ENCODE measurements around the gene GLRB.
"Not testable (repeated sequence)": the region's sequence is repeated elsewhere in the genome, so short reads cannot be mapped to it uniquely, and the experiment has no call there.

The GLRB gene

DNA sequence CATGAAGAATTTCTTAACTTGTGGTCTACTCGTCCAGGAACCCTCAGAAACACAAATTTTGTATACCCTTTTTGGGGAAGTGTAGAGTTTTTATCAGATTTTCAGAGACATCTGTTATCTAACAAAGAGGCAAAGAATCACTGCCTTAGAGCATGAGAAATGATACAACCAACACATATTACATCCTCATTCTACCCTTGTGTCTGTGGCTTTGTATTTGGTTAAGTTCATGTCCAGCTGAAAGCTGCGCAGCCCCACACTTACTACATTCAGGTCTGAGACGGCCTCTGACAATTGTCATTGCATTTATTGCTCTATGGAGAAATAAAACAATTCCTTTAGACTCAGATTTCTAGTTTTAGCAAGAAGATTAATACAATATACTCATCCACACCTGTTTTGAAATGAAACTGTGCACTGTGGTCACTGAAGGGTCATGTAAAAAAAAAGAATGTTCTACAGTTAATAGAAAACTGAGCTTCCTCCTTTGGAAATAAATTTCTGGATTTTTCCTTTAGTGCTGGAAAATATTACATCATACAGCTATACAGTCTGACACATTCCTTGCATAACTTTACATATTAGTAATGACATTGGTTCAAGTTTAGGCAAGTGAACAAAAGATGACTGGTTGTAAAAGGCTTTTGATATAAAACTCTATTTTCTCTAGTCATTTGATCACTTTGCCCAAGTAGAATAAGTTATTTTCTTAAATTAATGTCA is 39.8 kb downstream of the GLRB start:
- DNase-seq: peak; percentile 89
- in situ Hi-C loops (cut with HindIII; ENCODE audit: low pct_ligation_motif_present, low pct_unique_long_range_greater_than_20kb, low sequenced_read_pairs): no loop called here

DNA sequence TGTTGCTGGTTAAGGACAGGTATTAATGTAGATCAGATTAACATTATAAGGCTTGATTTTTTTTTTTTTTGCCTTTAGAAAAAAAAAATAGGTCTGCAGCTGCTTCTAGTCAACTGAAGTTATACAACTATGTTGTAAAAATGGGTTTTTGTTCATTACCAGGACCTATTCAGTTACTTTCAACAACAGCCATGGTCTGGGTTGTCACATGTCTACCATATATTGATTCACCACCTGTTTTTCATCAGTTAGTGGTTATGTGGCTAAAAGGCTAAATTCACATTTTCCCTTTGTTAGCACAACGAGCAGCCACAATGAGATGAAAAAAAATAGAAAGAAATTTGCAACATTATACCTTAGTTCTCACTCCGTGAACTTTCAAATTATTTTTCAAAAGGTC is 45.5 kb downstream of the GLRB start:
- DNase-seq: no peak
- in situ Hi-C loops (cut with HindIII; ENCODE audit: low pct_ligation_motif_present, low pct_unique_long_range_greater_than_20kb, low sequenced_read_pairs): no loop called here

DNA sequence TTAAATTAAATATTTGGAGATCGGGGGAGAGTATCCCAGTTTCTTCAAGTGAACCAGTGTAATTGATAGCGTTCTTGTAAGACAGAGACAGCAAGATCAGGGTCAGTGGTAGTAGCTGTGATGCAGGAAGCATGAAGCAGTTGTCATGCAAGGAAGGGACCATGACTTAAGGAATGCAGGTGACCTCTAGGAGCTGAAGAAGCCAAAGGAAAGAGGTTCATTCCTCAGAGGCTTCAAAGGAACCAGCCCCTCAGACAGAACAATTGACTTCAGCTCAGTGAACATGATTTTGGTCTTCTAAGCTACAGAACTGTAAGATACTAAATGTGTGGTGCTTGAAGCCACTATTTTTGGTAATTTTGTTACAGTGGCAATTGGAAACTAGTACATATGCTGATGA is 51.6 kb downstream of the GLRB start:
- in situ Hi-C loops (cut with HindIII; ENCODE audit: low pct_ligation_motif_present, low pct_unique_long_range_greater_than_20kb, low sequenced_read_pairs): no loop called here
- no peak for DNase-seq

DNA sequence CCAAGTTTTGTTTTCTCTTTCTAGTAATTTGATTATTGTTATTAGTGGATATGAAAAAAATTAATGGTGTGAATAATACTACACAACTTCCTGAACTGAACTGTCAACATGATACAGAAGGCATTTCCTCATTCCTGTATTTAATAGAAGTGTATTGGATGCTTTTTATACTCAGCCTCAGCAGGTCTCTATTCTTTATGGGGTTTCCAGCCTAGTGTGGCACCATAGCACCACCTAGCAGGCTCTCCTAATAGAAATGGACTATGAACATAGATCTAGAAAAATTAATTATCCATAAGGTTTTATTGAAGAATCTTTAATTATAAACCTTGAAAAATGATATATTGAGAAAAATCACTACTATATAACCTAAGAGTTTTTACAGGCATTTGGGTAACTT is 52.4 kb downstream of the GLRB start:
- DNase-seq: peak; percentile 63
- in situ Hi-C loops (cut with HindIII; ENCODE audit: low pct_ligation_motif_present, low pct_unique_long_range_greater_than_20kb, low sequenced_read_pairs): no loop called here

DNA sequence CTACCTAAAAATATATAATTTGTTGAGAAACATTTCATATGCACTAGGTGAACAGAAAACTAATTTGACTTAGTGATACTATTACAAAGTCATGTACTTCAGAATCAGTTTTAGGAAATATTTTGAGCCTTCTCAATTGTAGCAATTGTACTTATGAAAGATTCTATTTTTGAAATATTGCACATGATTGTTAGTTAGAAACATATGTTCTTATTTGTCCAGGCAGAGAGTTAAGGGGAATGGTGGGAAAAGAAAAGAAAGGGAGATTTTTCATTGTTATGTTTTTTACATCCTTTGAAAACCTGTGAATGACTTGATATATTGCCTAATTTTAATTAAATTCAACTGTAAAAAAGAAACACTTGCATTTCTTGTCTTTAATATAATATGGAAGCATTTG is 66.0 kb downstream of the GLRB start:
- in situ Hi-C loops (cut with HindIII; ENCODE audit: low pct_ligation_motif_present, low pct_unique_long_range_greater_than_20kb, low sequenced_read_pairs): no loop called here
- no peak for DNase-seq

DNA sequence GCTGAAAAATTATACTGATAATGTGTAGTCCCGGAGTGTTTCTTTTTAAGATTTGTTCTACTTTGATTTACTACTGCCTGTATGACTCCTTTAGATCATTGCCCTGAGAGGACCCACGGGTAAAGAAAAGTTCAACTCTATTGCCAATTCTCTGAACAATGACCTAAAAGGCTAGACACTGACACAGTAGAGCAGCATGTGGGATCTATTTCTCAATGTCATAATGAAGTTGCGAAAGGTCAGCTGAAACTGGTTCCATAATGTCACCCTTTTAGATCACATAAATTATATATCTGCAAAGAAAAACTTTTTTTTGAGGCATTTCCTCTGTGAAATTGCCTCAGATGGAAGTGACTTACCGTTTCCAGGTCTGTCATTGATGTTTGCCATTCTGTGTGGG is 67.4 kb downstream of the GLRB start:
- no peak for DNase-seq
- in situ Hi-C loops (cut with HindIII; ENCODE audit: low pct_ligation_motif_present, low pct_unique_long_range_greater_than_20kb, low sequenced_read_pairs): no loop called here

DNA sequence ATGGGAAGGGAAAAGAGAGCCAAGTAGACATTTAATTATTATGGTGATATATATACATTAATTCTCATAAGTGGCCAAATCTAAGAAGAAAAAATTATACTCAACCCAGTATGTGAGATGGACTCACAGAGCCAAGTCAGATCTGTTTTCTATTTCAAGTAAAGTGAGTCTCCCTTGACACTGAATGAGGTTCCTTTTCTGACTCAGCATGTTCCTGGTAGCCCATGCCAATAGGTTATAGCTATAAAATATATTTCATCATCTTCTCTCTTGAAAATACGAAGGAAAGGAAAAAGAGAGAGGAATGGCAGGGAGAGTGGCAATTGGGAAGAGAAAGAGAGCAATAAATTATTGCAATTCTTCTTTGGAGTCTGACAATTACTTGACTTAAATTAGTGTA is 75.8 kb downstream of the GLRB start:
- DNase-seq: no peak
- in situ Hi-C loops (cut with HindIII; ENCODE audit: low pct_ligation_motif_present, low pct_unique_long_range_greater_than_20kb, low sequenced_read_pairs): no loop called here

DNA sequence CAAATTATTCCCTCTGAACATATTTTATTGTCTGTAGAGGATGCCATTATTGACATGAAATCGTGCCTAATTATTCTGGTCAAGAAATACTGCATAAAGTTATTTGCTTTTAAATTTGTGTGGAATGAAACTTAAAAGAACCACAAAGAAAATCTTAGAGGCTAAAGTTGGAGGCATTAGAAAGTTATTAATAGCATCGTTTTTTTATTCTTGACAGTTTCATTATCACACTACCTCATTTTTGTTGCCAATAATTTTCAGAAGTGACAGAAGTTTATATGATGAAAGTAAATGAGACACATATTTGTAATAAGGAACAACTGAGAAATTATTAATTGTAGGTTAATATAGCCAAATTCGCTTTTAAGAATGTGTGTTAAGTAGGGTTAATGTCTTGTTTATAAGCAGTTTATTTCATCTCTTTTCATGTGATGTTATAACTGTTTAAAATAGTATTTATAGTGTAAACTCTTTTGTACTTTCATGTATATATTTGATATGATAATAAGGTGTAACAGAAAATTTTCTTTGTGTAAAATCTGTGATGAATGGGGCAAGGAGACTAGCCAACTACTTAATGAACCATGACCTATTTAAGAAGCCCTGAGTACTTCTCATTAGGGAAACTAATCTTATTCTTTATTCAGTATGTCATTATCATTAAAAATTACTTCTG is 90.1 kb downstream of the GLRB start:
- in situ Hi-C loops (cut with HindIII; ENCODE audit: low pct_ligation_motif_present, low pct_unique_long_range_greater_than_20kb, low sequenced_read_pairs): no loop called here

DNA sequence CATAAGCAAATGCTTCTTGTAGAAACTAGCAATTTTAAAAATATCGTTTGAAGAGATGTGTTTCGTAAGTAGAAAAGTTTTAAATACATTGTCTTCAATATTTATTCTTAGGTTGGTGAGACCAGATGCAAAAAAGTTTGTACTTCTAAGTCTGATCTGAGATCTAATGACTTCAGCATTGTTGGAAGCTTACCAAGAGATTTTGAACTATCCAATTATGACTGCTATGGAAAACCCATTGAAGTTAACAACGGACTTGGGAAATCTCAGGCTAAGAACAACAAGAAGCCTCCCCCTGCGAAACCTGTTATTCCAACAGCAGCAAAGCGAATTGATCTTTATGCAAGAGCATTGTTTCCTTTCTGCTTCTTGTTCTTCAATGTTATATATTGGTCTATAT is 94.4 kb downstream of the GLRB start:
- in situ Hi-C loops (cut with HindIII; ENCODE audit: low pct_ligation_motif_present, low pct_unique_long_range_greater_than_20kb, low sequenced_read_pairs): no loop called here
- no peak for DNase-seq

More for the DNA sequence above, 90.1 kb downstream of the GLRB start:
- DNase-seq: no peak

DNA sequence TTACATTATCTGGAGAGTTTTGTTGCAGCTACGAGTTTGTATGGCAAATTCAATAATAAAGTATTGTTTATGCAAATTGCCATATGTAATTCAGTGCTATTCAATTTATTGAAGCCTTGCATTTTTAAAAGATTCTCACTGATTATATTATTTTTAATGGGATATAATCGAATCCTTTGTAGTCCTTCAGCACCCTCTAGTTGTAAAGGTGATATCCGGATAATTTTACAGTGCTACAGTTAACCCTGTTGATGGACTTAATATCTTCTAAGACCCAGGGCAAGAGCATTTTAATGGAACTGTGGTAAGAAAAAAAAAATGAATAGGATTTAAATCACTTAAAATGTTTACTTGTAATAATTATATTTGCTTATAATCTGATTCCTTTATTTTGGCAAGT is 96.1 kb downstream of the GLRB start:
- DNase-seq: peak; percentile 16
- in situ Hi-C loops (cut with HindIII; ENCODE audit: low pct_ligation_motif_present, low pct_unique_long_range_greater_than_20kb, low sequenced_read_pairs): no loop called here

DNA sequence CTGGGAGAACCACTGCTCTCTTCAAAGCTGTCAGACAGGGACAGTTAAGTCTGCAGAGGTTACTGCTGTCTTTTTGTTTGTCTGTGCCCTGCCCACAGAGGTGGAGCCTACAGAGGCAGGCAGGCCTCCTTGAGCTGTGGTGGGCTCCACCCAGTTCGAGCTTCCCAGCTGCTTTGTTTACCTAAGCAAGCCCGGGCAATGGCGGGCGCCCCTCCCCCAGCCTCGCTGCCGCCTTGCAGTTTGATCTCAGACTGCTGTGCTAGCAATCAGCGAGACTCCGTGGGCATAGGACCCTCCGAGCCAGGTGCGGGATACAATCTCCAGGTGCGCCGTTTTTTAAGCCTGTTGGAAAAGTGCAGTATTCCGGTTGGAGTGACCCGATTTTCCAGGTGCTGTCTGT is 104.3 kb downstream of the GLRB start:
- DNase-seq; in situ Hi-C loops (cut with HindIII; ENCODE audit: low pct_ligation_motif_present, low pct_unique_long_range_greater_than_20kb, low sequenced_read_pairs): not testable (repeated sequence)

DNA sequence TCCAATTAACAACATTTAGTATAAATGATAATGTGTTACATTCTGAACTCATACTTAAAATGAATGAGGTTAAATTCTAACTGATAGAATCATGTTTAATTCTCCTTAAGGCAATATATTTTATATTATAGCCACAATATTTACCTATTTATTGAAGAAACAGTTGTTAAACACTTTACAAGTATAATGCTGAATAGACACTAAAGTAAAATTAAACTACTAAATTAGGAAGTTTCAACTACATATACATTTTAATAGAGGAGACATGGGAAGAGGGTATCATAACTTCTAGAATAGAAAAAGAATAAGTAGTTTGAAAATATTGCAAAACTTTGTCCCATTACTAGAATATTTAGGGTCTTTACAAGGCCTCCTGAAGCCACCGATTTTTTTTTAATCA is 108.3 kb downstream of the GLRB start:
- DNase-seq: no peak
- in situ Hi-C loops (cut with HindIII; ENCODE audit: low pct_ligation_motif_present, low pct_unique_long_range_greater_than_20kb, low sequenced_read_pairs): no loop called here

DNA sequence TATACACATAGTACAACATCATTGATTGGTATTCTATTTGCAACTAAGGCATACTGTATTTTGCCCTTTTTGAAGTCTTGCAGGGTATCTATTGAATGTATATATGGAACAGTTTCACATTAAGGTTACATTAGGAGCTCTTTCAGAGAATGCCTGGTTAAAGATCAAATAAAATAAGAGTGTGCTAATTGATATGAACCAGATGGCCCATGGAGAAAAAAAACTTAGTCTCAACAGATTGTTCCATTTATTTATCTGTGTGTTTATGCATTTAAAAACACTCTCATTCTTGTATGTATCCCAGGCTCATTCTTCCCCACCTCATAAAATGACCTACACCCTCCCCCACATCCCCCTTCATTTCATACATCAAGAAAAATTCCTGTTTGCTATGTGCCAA is 109.4 kb downstream of the GLRB start:
- no peak for DNase-seq
- in situ Hi-C loops (cut with HindIII; ENCODE audit: low pct_ligation_motif_present, low pct_unique_long_range_greater_than_20kb, low sequenced_read_pairs): no loop called here

DNA sequence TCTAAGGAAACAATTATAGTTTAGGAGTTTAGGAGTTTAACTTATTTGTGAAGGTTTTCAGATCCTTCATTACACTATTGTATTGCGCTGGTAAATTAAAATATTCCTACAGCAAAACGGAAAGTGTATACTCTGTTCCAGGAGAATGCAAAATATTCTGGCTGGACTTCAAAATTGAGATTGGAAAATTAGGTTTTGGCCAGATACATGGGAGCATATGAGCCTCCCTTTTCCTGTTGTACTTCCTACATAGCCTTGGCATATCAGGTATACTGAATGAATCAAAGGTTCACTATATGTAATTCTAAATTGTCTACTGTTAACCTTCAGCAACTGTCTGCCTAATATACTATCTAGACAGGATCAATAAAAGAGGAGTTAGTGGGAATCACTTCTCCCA is 119.4 kb downstream of the GLRB start:
- DNase-seq: no peak
- in situ Hi-C loops (cut with HindIII; ENCODE audit: low pct_ligation_motif_present, low pct_unique_long_range_greater_than_20kb, low sequenced_read_pairs): no loop called here

DNA sequence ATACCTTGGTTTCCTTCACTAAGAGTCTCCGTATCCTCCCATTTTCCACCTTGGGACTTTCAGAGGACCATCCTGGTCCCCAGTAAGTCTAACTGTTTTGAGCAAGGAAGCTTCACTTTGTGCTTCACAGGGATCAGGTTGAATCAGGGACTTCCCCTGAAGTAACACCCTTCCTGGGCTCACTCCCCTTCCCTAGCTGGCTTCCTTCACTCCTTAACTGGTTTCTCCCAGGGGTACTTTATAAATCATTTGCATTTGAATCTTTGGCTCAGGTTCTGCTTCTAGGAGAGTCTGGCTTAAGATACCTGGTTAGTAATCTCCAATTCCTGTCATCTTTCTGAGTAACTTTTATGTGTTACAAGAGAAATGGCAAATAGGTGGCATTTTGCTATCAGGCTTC is 120.1 kb downstream of the GLRB start:
- no peak for DNase-seq
- in situ Hi-C loops (cut with HindIII; ENCODE audit: low pct_ligation_motif_present, low pct_unique_long_range_greater_than_20kb, low sequenced_read_pairs): no loop called here

DNA sequence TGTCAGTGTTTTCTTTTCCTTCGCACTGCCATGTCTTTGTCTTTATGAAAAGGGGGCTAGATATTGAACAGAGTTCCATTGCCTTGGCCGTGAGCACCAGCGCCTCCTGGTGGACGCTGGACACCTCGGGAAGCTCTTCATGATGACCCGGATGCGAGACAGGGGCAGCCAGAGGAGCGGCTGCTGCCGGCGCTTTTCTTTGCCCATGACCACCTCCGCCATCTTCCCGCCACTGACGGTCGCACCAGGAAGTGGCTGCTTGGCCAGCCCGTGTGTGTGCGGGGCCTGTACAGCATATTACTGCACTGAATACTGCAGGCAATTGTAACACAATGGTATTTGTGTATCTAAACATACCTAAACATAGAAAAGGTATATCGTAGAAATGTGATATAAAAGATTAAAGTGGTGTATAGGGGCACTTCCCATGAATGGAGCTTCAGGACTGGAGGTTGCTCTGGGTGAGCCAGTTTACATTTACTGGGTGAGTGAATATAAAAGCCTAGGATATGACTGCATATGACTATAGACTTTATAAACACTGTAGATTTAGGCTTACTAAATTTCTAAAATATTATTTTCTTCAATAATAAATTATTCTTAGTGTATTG is 128.8 kb downstream of the GLRB start:
- peak; percentile 3 for DNase-seq
- in situ Hi-C loops (cut with HindIII; ENCODE audit: low pct_ligation_motif_present, low pct_unique_long_range_greater_than_20kb, low sequenced_read_pairs): no loop called here

DNA sequence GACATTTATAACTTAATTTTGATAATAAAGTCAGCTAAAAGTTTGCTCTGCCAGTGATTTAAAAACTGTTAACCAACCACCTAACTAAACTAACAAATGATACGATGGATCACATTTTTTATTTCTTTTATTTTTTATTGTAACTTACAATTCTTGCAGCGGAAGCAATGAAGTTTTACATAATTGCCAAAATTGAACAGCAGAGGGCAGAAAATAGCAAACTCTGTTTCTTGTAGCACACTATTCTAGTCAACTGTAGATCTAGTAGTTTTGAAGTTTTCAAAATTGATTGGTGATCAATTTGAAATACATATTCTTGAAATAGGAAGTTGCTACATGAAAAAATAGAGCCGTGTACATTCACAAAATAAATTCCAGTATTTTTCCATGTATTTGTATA is 141.8 kb downstream of the GLRB start:
- in situ Hi-C loops (cut with HindIII; ENCODE audit: low pct_ligation_motif_present, low pct_unique_long_range_greater_than_20kb, low sequenced_read_pairs): no loop called here
- peak; percentile 45 for DNase-seq

DNA sequence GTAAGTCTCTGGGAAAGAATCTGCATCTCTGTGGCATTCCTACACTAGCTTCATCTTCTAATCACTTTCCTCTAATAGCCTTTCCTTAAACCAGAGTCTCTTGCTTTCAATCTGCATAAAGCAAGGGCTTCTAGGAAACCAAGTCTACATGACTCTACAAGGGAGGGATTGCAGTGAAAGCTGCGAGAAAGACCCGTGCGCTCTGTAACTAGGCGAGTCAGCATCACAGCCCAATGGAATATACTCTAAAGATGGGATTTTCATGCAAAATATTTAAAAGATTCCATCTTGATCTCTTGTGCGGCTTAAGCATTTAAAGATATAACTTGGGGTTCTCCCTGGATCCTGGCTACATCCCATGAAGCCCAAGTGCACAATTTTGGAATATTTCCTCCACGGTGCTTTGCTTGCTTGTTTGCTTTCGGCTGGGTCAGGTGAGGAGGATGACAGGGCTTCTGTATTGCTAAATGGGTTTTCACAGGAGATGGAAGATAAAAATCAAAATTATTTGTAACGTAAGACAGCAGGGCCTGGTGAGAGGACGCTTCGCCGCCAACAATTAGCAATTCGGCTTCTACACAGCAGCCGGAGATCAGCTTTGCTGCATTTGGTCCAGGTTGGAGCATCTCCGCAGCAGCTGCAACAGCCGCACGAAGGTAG is 143.9 kb downstream of the GLRB start:
- in situ Hi-C loops (cut with HindIII; ENCODE audit: low pct_ligation_motif_present, low pct_unique_long_range_greater_than_20kb, low sequenced_read_pairs): no loop called here
- DNase-seq: no peak

DNA sequence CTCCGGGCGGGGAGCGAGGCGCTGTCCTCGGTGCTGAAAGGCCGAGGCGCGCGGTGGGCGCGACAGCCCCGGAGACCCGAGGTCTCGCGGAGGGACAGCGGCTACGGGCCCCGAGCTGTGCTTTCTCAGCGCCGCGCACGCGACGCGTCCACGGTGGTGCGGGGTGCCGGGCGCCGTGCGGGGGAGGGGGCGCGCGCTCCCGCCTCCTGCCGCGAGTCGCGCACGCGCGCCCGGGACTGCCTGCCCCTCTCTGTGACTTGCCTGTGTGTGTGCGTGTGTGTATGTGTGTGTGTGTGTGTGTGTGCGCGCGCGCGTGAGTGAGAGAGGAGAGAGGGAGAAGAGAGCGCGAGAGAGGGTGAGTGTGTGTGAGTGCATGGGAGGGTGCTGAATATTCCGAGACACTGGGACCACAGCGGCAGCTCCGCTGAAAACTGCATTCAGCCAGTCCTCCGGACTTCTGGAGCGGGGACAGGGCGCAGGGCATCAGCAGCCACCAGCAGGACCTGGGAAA is 144.5 kb downstream of the GLRB start, which contains the start of gene GRIA2:
Gene GRIA2, plus strand, starts transcription at position 358 of the 511 bp plus-strand sequence. CDS start 315 bp downstream, outside the sequence.
- in situ Hi-C loops (cut with HindIII; ENCODE audit: low pct_ligation_motif_present, low pct_unique_long_range_greater_than_20kb, low sequenced_read_pairs): no loop called here
- peak; percentile 74 for DNase-seq
